ENCODE results near the gene TRAK1. TPM values are rescaled to one million over a fixed set of nuclear protein-coding genes. Genes with fewer than 3 reads are reported as not detected.

The TRAK1 gene
- total and polyA plus RNA-seq, 2 of the 4 experiments (the other 2 are of a cell fraction): 25.6 to 28.1 TPM

DNA sequence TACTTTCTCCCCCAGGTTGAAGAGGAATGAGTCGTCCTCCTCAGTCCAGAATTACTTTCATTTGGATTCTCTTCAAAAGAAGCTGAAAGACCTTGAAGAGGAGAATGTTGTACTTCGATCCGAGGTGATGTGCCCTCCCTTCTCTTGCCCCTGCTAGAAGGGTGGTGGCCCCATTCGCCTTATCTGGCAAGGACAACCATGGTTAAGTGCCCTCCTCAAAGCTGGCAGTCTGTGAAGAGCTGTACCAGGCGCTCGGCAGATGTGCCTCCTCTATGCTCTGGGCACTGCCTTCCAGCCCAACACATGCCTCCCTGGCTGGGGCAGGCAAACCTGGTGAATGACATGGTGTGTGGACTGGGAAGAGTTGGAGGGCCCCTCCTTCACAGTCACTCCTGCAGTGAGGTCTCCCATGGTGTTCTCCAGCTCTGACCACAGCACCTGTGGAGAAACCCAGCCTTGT lies 97.9 kb downstream of the TRAK1 start:
- Histone ChIP-seq H4K20me1 (ENCODE audit: insufficient read depth, low read length) (peaks cover 9% of the 10 kb centered on the region; the same call in 1 of the 2 replicates), H3K4ac (ENCODE audit: low read depth, low read length) (no peak overlapping the region), H2BK5ac (ENCODE audit: low read depth, low read length, poor library complexity, severe bottlenecking) (no peak overlapping the region), H3K4me1 (ENCODE audit: control insufficient read depth, insufficient read depth, low read length) (peaks cover 12% of the 10 kb centered on the region), H4K5ac (ENCODE audit: low read depth, low read length) (no peak overlapping the region), H3K18ac (ENCODE audit: low read depth, low read length) (no peak overlapping the region), H2BK120ac (ENCODE audit: low read depth, low read length) (no peak overlapping the region), H3K9ac (ENCODE audit: low read depth, low read length) (no peak overlapping the region), H2AK9ac (replicated peaks; ENCODE audit: low read depth, low read length, poor library complexity) (no peak overlapping the region), H3K9me1 (ENCODE audit: insufficient read depth, low read length) (peaks cover 6% of the 10 kb centered on the region; the same call in 1 of the 2 replicates), H4K91ac (ENCODE audit: insufficient read depth, low read depth, low read length) (no peak overlapping the region), H3K79me1 (ENCODE audit: low read depth in 1 of 2, low read length in 2 of 2) (peaks cover 0 to 18% of the 10 kb centered on the region in 2 experiments; a peak in 1 of 4 replicates), H3K9me3 (ENCODE audit: control insufficient read depth, insufficient read depth, low read length) (no peaks in the 10 kb centered on the region), H2BK20ac (ENCODE audit: low read depth, low read length) (no peak overlapping the region), H2BK15ac (ENCODE audit: low read depth, low read length) (no peak overlapping the region), H4K8ac (ENCODE audit: low read depth in 2 of 2, low read length in 2 of 2) (no peak overlapping the region), H3K27ac (ENCODE audit: insufficient read depth, low read length) (no peak overlapping the region), H3K27me3 (ENCODE audit: control insufficient read depth, insufficient read depth, low read length) (no peaks in the 10 kb centered on the region), H2AFZ (replicated peaks; ENCODE audit: low read length, poor library complexity) (no peak overlapping the region), H3K23ac (ENCODE audit: low read depth, low read length) (no peak overlapping the region), H3K14ac (replicated peaks; ENCODE audit: low read depth, low read length) (no peak overlapping the region), H3K56ac (ENCODE audit: extremely low read depth, insufficient read depth, low read length) (no peak overlapping the region), H3K4me2 (ENCODE audit: low read depth, low read length) (no peak overlapping the region), H3K36me3 (ENCODE audit: control insufficient read depth, insufficient read depth, low read length) (peaks cover 5% of the 10 kb centered on the region; the same call in 1 of the 2 replicates), H3K4me3 (ENCODE audit: insufficient read depth, low read depth, low read length) (no peak overlapping the region), H2AK5ac (ENCODE audit: low read depth, low read length) (no peak overlapping the region)
- no CpG with 5 or more reads among the region's 6 CpGs for whole genome bisulfite sequencing, 2 experiments (ENCODE audit: extremely low coverage in 2 of 2, insufficient read length in 1 of 2)
- ChIA-PET CTCF (interaction anchor here (1.2 kb wide), 1 partner anchor 26 kb away, joined by 3 read pairs; no protein-coding TSS in a partner anchor), POLR2A (ENCODE audit: unreplicated experiment) (no interaction called here)
- intact Hi-C loops (cut with micrococcal nuclease) (no loop called here), dilution Hi-C loops (cut with HindIII; ENCODE audit: low sequenced_read_pairs, unreplicated experiment) (no loop called here), in situ Hi-C loops (cut with MboI; ENCODE audit: low sequenced_read_pairs) (no loop called here)
- TF ChIP-seq MXI1 (IDR thresholded peaks at IDR 0.05; ENCODE audit: borderline replicate concordance, low read depth, low read length) (no peak), POLR2A (IDR thresholded peaks at IDR 0.05; ENCODE audit: low read depth, low read length) (no peak), FOS (IDR thresholded peaks at IDR 0.05; ENCODE audit: low read depth, low read length) (no peak), CHD1 (IDR thresholded peaks at IDR 0.05; ENCODE audit: low read depth, low read length) (no peak), RFX5 (IDR thresholded peaks at IDR 0.05; ENCODE audit: low read depth, low read length) (no peak), MAZ (IDR thresholded peaks at IDR 0.05; ENCODE audit: borderline replicate concordance, low read depth, low read length) (no peak), NFE2L2 (IDR thresholded peaks at IDR 0.05; ENCODE audit: low read depth, low read length) (no peak), CEBPB (IDR thresholded peaks at IDR 0.05; ENCODE audit: low read depth, low read length) (no peak), BHLHE40 (IDR thresholded peaks at IDR 0.05; ENCODE audit: low read depth, low read length) (no peak), MAFK (IDR thresholded peaks at IDR 0.05; ENCODE audit: low read depth, low read length) (no peak), RCOR1 (IDR thresholded peaks at IDR 0.05; ENCODE audit: insufficient replicate concordance, low read length) (no peak), RAD21 (IDR thresholded peaks at IDR 0.05; ENCODE audit: low read length) (no peak), SMC3 (IDR thresholded peaks at IDR 0.05; ENCODE audit: low read depth, low read length) (no peak)
- TF ChIP-seq, protein P1, sequence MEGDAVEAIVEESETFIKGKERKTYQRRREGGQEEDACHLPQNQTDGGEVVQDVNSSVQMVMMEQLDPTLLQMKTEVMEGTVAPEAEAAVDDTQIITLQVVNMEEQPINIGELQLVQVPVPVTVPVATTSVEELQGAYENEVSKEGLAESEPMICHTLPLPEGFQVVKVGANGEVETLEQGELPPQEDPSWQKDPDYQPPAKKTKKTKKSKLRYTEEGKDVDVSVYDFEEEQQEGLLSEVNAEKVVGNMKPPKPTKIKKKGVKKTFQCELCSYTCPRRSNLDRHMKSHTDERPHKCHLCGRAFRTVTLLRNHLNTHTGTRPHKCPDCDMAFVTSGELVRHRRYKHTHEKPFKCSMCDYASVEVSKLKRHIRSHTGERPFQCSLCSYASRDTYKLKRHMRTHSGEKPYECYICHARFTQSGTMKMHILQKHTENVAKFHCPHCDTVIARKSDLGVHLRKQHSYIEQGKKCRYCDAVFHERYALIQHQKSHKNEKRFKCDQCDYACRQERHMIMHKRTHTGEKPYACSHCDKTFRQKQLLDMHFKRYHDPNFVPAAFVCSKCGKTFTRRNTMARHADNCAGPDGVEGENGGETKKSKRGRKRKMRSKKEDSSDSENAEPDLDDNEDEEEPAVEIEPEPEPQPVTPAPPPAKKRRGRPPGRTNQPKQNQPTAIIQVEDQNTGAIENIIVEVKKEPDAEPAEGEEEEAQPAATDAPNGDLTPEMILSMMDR (conservative IDR thresholded peaks at IDR 0.05; ENCODE audit: low read depth, low read length): no peak
- TF ChIP-seq, protein P2, sequence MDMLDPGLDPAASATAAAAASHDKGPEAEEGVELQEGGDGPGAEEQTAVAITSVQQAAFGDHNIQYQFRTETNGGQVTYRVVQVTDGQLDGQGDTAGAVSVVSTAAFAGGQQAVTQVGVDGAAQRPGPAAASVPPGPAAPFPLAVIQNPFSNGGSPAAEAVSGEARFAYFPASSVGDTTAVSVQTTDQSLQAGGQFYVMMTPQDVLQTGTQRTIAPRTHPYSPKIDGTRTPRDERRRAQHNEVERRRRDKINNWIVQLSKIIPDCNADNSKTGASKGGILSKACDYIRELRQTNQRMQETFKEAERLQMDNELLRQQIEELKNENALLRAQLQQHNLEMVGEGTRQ (IDR thresholded peaks at IDR 0.05; ENCODE audit: low read depth, low read length): no peak
- TF ChIP-seq, protein P3, sequence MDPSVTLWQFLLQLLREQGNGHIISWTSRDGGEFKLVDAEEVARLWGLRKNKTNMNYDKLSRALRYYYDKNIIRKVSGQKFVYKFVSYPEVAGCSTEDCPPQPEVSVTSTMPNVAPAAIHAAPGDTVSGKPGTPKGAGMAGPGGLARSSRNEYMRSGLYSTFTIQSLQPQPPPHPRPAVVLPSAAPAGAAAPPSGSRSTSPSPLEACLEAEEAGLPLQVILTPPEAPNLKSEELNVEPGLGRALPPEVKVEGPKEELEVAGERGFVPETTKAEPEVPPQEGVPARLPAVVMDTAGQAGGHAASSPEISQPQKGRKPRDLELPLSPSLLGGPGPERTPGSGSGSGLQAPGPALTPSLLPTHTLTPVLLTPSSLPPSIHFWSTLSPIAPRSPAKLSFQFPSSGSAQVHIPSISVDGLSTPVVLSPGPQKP (IDR thresholded peaks at IDR 0.05; ENCODE audit: borderline replicate concordance, low read depth, low read length): no peak
- no peak for DNase-seq
- no peak for ATAC-seq (ENCODE audit: low read depth)
- BruUV-seq (replicated peaks): no TSS peak
